ENCODE results near the gene TOB2.
A peak's percentile ranks its signal among the peaks of the same experiment; 100 is the strongest.
"Not testable (repeated sequence)": the region's sequence is repeated elsewhere in the genome, so short reads cannot be mapped to it uniquely, and the experiment has no call there.

TOB2 gene

GRCh38 chr22:41461901-41462300, 15.3 kb upstream of the TOB2 start:
- no peak for DNase-seq

- DNase-seq, result not testable (repeated sequence)
These were observed 13.5 kb upstream of the TOB2 start for GRCh38 chr22:41460071-41460470.

- no peak for DNase-seq
These were observed 12.8 kb upstream of the TOB2 start for GRCh38 chr22:41459431-41459830.

- no peak for DNase-seq
These were observed 11.6 kb upstream of the TOB2 start for GRCh38 chr22:41458161-41458728.

GRCh38 chr22:41448189-41448808, 1.7 kb upstream of the TOB2 start:
- peak; percentile 98 for DNase-seq

GRCh38 chr22:41447435-41448188, 1.0 kb upstream of the TOB2 start:
- no peak for DNase-seq

- DNase-seq, result no peak
These were observed 522 bp downstream of the TOB2 start for GRCh38 chr22:41446057-41446501.

GRCh38 chr22:41445129-41446056, 1.2 kb downstream of the TOB2 start:
- peak; percentile 9 for DNase-seq

- DNase-seq, result peak; percentile 60
These were observed 2.1 kb downstream of the TOB2 start for GRCh38 chr22:41444360-41445128.

GRCh38 chr22:41442240-41442792, 4.3 kb downstream of the TOB2 start:
- no peak for DNase-seq

GRCh38 chr22:41440511-41440910, 6.1 kb downstream of the TOB2 start:
- DNase-seq, result not testable (repeated sequence)

GRCh38 chr22:41437198-41437597, 9.4 kb downstream of the TOB2 start:
- DNase-seq, result no peak

- DNase-seq, result no peak
These were observed 10.1 kb downstream of the TOB2 start for GRCh38 chr22:41436322-41437113.

- no peak for DNase-seq
These were observed 11.0 kb downstream of the TOB2 start for GRCh38 chr22:41435560-41435959.

GRCh38 chr22:41434361-41435003, 12.1 kb downstream of the TOB2 start:
- DNase-seq, result not testable (repeated sequence)

- not testable (repeated sequence) for DNase-seq
These were observed 13.1 kb downstream of the TOB2 start for GRCh38 chr22:41433480-41433879.

GRCh38 chr22:41431656-41432055, 14.9 kb downstream of the TOB2 start:
- DNase-seq, result no peak

- no peak for DNase-seq
These were observed 16.7 kb downstream of the TOB2 start for GRCh38 chr22:41429951-41430332.

- DNase-seq, result no peak
These were observed 17.2 kb downstream of the TOB2 start for GRCh38 chr22:41429232-41429950.
